Medulla oblongata (tissue), 1 donor: Measurements from ENCODE around the gene CYP27C1.

Experiments
- DNase-seq: peaks from one replicate; pipeline ENCODE4 v3.0.0-alpha.2; 2015; ENCODE audit errors: extremely low spot score

CYP27C1 gene

DNA sequence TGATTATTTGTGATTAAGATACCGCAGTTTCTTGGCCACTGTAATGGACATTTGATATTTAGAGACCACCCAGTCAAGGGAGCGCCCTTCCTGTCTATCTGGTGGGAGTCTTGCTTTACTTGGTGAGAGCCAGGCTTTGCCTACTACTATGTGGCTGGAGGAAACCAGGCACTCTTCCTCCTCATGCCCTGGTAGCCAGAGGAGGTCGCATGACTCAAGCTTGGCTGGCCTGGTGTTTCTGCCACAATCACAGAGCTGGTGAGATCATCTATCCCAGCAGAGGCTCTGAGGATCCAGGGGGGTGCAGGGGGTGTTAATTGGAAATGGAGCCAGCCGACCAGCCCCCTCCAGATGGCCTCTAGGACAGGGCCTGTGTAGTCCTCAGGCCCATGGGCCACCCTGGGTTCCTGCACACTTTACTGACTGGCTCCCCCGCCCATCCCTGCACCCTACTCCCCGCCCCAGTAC is 66.4 kb downstream of the CYP27C1 start:
- peak; percentile 82 for DNase-seq

DNA sequence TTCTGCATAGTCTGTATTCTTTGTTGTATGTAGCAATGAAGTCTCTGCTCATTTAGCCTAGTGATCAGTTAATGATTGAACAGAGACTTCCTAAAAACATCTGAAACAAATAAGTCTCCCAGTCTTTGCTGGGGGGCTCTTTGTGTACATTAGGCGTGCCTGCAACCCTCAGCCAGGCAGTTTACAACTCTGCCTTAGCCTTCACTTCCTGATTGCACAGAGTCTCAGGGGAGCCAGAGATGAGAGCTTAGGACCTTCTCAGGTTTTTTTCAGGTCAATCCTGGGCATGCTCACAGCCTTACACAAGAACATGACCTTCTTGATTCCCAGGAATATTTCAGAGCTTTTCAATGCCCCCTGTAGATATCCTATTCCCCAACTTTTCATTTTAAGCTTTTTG is 69.1 kb downstream of the CYP27C1 start:
- DNase-seq = no peak

GRCh38 chr2:127149384-127149783 is 70.7 kb downstream of the CYP27C1 start:
- DNase-seq = no peak

DNA sequence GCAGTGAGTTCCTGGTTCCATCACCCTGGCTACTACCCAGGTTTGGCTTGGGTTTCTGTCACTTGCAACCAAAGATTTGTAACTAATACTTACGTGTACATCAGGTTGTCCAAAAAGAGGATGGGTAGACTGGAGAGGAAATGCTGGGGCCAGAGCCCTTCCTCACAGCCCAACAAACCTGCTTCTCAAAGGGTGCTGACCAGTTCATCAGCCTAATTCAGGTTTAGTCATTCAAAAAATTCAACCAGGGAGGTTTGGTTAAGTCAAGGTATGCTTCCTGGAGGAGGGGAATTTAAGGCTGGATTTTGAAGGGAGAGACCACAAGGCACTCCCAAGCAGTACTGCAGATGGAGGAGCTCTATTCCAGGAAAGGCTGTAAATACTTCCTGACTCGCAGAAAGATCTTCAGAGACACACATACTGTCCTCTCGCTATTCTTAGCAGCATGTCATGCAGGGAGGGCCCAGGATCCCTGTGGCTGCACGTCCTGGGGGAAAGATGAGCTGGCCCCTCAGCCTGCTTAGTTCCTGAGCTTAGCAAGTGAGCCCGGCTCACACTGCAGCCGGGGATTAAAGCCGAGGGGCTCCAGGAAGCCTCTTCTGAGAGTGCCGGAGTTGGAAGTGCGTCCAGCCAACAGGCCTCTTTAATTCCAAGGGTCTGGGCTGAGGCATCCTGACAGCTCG is 73.1 kb downstream of the CYP27C1 start:
- no peak for DNase-seq

DNA sequence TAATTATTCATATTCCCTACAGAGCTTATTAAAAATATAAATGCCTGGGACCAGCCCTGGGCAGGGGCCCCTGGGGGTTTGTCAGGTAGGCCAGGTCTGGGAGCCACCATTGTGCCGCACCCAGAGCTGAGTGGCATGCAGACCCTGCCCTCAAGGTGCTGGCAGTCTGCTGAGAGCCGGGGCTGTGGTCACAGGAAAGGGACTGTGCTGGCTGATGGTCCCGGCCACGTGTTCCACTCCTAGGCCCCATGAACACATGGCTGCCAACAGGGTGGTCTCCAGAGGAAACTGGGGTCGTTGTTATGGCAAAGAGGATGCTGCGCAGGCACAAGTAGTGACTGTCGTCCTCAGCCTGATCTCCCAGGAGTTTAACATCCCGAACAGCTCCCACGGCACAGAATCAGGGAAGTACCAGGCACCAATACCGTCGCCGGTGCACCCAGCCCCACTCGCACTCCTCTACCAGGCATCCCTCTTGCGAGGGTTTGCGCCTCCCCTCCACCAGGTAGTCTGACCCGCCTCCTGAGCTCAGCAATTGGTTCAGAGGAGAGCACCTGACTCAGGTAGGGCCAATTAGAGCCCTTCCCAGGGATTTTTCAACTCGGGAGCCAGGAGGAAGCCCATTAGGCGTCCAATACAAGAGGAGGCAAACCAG is 73.9 kb downstream of the CYP27C1 start:
- DNase-seq = no peak

DNA sequence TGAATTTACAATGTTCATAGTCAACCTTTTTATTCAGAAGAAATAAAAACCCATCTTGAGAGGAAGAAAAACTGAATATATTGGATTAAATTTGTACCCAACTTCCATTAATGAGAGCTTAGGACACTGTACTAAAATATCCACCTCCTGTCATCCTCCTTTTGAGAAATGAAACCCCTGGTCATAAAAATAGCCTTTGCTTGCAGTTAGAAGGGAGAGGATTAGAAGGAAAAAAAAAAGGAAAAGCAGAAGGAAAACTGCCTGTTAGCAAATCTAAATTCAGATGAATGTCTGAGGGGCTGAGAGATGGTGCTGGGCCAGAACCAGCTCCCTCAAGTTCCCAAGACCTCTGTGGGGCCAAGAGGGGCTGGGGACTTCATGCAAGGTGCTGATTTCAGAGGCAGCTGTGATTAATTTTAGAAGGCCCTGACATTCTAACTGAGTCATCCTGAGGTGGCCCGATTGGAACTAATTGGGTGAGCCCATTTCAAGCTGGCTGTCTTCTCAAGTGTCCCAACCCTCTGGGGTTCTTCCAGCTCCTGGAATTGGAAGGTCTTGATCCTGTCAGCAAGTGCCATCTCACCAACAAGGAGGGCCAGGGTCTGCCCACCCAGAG is 74.7 kb downstream of the CYP27C1 start:
- peak; percentile 69 for DNase-seq

GRCh38 chr2:127143841-127144782 is 76.0 kb downstream of the CYP27C1 start:
- DNase-seq = peak; percentile 93

GRCh38 chr2:127142663-127143630 is 77.2 kb downstream of the CYP27C1 start:
- peak; percentile 67 for DNase-seq

DNA sequence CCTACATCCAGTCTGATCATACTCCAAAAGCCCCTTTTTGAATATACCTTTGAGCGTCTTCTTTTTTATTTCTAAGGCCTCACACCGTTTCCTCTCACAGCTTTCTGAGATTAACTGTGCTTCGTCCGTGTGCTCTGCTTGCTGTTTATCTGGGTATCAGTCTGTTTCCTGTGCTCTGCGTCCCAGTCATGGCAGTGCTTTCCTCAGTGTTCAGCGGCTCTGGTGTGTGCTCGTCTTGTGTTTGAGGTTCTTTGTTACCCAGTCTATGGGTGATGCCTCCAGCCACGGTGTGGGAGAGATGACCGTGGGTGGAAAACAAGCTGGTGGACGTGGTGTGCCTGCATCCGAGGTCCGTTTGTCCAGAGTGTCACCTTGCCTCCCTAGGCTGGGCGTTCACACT is 79.6 kb downstream of the CYP27C1 start:
- DNase-seq = peak; percentile 51

- DNase-seq = no peak
Measured at GRCh38 chr2:127139766-127140165, 80.3 kb downstream of the CYP27C1 start.

DNA sequence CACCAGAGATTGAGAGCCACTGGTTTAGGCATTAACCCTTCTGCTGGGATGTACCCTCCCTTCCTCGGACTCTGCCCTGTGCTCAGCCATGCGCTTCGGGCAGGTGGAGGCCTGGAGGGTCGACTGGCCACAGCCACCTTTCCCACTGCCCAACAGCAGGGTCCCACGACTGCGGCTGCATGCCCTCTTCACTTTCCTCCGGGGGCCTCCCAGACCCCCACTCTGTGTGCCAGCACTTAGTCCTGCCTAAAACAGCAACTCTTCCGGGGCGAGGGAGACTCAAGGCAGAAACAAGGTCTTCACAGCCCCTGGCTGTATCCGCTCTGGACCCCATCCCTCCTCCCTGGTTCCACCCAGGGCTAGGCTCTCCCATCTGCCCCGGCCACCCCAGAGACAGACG is 81.8 kb downstream of the CYP27C1 start:
- no peak for DNase-seq

DNA sequence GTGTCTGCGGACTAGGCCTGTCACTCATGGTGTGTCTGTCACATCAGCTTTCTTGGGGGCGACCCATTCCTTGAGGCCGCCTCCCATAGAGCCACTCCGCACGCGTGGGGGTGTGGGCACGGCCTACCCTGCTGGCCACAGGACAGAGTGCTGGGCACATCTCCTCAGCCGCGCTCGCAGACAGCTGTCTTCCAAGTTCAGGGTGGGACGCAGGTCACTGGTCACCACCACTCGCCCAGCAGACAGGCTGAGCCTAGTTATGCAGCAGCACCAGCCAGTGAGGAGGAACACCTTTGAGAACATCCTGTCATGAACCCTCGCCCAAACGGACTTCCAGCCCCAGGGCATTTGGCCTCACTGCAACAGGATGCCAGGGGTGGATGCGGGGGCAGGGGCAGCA is 82.4 kb downstream of the CYP27C1 start:
- no peak for DNase-seq

DNA sequence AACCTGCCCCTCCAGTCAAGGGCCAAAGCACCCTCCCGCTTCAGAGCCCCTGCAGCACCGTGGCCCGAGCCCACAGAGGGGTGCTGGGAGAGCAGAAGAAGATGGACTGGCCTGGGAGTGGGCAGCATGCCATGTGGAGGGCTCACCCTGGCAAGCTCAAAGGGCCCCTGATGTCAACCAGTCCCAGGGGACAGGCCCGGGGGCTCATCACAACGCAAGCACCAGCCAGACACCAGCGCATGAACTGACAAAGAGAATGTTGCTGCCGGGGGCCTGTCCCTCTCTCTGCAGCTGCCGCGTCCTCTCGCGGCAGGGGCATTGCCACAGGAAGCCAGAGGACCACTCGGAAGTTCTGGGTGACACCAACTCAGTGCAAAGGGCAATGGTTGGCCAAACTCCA is 82.9 kb downstream of the CYP27C1 start:
- DNase-seq = no peak

DNA sequence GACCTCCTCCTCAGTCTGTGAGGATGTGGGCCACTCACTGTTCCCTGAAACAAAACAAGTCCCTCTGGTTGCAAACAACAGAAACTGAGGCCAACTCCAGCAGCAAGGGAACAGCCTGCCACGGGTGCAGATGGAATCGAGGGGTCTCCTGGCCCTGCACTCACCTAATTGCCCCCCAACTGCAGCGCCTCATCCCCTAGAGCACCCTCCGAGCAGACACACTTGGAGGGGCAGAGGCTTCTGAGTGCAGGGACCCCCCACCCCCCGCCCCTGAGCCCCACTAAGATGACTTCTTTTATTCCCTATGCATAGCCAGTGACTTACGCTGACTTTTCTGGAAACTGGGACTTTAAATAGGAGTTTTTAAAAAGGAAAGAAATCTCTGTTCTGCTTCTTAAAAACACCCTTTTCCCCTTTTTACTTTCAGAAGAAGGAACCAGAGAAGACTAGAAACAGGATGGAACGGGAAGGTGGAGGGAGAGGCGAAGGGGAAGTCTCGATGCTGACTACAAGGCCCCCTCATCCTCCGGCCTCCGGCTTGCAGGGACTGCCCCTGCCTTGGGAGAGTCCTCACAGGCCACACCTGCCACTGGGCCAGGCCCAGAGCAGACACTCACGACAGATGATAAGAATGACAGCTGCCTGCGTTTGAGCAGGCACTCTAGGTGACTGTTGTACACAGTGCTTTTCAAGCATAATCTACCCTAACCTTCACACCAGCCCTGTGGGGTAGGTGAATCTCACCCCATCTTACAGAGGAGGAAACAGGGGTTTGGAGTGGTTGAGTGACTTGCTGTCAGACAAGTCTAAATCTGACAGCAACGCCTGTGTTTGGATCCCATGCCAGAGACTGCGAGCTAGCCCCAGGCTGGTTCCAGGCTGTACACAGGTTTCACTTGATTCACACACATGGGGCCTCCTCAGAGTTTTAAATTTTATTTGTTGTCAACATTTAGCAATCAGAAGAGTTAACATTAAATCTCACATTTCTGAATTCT is 85.0 kb downstream of the CYP27C1 start:
- peak; percentile 84 for DNase-seq

DNA sequence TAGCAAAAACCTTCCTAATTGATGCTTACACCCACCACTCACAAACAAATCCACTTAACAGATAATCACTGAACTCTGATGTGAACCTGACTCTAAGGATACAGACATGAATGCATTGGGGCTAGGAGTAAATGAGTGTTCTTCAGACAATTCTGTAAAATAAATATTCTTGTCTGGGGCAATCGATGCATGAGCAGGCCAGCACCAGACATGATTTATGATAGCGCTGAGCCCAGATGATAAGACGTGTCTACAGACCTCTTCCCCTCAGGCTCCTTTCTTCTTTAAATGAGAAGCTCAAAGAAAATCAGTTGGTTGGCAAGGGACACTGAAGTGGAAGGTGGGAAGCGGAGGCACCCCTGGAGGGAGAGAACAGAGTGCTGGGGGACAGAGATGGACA is 85.9 kb downstream of the CYP27C1 start:
- DNase-seq = no peak
